ENCODE results near the gene APOL6. TPM values are rescaled to one million over a fixed set of nuclear protein-coding genes. Genes with fewer than 3 reads are reported as not detected.
"Not testable (repeated sequence)": the region's sequence is repeated elsewhere in the genome, so short reads cannot be mapped to it uniquely, and the experiment has no call there.

Gene APOL6
- total RNA-seq, 4 donors from 2014 or later, result 28.9 to 70.2 (median 46.8) TPM

DNA sequence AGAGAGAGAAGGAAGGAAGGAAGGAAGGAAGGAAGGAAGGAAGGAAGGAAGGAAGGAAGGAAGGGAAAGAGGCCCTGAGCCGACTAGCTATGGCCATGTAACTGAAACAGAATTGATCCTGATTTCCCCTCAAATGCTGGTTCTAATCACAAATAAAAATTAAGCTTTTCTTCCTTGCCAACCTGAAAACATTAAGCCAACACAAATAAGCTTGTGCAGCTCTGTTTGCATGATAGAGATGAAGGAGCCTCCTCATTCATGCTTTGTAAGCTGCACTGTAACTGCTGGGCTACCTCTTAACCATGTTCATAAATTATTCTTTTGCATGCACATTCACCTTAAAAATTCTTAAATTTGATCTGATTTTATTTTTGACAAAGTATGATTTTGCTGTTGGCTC, 41.8 kb downstream of the APOL6 start:
- Histone ChIP-seq H3K36me3 (no peaks in the 10 kb centered on the region), H3K4me1 (no peaks in the 10 kb centered on the region), H3K27me3 (no peaks in the 10 kb centered on the region), H3K9me3 (no peaks in the 10 kb centered on the region), H3K27ac (no peak overlapping the region), H3K4me3 (no peak overlapping the region)
- DNase-seq, result no peak
- TF ChIP-seq, protein P1, sequence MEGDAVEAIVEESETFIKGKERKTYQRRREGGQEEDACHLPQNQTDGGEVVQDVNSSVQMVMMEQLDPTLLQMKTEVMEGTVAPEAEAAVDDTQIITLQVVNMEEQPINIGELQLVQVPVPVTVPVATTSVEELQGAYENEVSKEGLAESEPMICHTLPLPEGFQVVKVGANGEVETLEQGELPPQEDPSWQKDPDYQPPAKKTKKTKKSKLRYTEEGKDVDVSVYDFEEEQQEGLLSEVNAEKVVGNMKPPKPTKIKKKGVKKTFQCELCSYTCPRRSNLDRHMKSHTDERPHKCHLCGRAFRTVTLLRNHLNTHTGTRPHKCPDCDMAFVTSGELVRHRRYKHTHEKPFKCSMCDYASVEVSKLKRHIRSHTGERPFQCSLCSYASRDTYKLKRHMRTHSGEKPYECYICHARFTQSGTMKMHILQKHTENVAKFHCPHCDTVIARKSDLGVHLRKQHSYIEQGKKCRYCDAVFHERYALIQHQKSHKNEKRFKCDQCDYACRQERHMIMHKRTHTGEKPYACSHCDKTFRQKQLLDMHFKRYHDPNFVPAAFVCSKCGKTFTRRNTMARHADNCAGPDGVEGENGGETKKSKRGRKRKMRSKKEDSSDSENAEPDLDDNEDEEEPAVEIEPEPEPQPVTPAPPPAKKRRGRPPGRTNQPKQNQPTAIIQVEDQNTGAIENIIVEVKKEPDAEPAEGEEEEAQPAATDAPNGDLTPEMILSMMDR (IDR thresholded peaks at IDR 0.05), result no peak
- no peak for TF ChIP-seq POLR2A (IDR thresholded peaks at IDR 0.05)

DNA sequence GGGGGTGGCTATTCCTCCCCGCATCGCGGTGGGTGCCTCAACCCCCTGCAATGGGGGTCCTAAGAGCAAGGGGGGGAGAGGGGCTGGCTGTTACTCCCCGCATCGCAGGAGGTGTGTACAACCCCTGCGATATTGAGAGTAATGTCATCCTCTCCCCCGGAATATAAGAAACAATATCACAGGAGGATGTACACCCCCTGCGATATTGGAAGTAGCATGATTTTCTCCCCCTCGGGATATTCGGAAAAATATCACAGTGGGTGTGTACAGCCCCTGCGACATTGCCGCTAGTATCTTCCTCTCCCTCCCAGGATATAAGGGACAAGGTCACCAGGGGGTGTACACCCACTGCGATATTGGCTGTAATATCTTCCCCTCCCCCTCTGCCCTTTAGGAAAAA, 47.0 kb downstream of the APOL6 start:
- no peaks in the 10 kb centered on the region for H3K36me3 ChIP-seq
- H3K27me3 ChIP-seq, result no peaks in the 10 kb centered on the region
- TF ChIP-seq, protein P1 (IDR thresholded peaks at IDR 0.05), result no peak
- TF ChIP-seq POLR2A (IDR thresholded peaks at IDR 0.05), result no peak
- no peaks in the 10 kb centered on the region for H3K4me1 ChIP-seq
- no peak overlapping the region for H3K4me3 ChIP-seq
- no peaks in the 10 kb centered on the region for H3K9me3 ChIP-seq
- no peak for DNase-seq
- H3K27ac ChIP-seq, result no peak overlapping the region

GRCh38 chr22:35697142-35697541, 48.9 kb downstream of the APOL6 start:
- Histone ChIP-seq H3K27ac (no peak overlapping the region), H3K27me3 (no peaks in the 10 kb centered on the region), H3K4me3 (no peak overlapping the region), H3K9me3 (no peaks in the 10 kb centered on the region), H3K4me1 (no peaks in the 10 kb centered on the region), H3K36me3 (no peaks in the 10 kb centered on the region)
- TF ChIP-seq, protein P1 (IDR thresholded peaks at IDR 0.05), result no peak
- TF ChIP-seq POLR2A (IDR thresholded peaks at IDR 0.05), result no peak
- no peak for DNase-seq

DNA sequence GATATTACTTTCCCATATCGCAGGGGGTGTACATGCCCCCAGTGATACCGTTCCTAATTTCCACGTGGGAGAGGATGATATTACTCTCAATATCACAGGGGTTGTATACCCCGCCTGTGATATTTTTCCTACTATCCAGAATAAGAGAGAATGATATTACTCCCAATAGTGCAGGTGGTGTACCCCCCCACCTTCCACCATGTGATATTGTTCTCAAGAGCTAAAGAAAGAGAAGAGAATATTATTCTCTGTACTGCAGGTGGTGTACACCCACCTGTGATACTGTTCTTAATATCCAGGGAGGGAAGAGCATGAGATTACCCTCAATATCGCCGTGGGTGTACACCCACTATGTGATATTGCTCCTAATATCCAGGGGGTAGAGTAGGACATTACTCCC, 51.6 kb downstream of the APOL6 start:
- not testable (repeated sequence) for H3K36me3 ChIP-seq, DNase-seq, H3K4me1 ChIP-seq, H3K27ac ChIP-seq, H3K27me3 ChIP-seq, H3K9me3 ChIP-seq, H3K4me3 ChIP-seq

GRCh38 chr22:35703861-35704584, 55.8 kb downstream of the APOL6 start:
- Histone ChIP-seq H3K27ac (no peak overlapping the region), H3K36me3 (no peaks in the 10 kb centered on the region), H3K9me3 (no peaks in the 10 kb centered on the region), H3K4me1 (no peaks in the 10 kb centered on the region), H3K27me3 (no peaks in the 10 kb centered on the region), H3K4me3 (no peak overlapping the region)
- DNase-seq, result no peak
- TF ChIP-seq, protein P1 (IDR thresholded peaks at IDR 0.05), result no peak
- no peak for TF ChIP-seq POLR2A (IDR thresholded peaks at IDR 0.05)

DNA sequence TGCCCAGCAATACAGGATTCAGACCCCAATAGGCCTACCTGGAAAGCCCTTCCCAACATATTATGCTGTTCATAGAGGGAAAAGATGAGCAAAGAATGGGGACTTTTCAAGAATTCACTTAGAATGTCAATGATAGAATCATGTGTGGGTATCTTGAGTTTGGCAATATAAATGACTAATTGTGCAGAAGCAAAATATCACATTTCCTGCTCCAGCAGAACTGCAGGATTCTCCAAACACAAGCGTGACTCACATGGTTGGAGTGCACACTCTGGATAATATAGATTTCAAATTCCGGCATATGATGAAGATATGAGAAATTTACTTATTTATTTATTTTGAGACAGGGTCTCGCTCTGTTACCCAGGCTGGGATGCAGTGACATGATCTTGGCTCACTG, 56.9 kb downstream of the APOL6 start:
- Histone ChIP-seq H3K27me3 (no peaks in the 10 kb centered on the region), H3K27ac (no peak overlapping the region), H3K4me1 (no peaks in the 10 kb centered on the region), H3K9me3 (no peaks in the 10 kb centered on the region), H3K36me3 (no peaks in the 10 kb centered on the region), H3K4me3 (no peak overlapping the region)
- no peak for DNase-seq
- no peak for TF ChIP-seq POLR2A (IDR thresholded peaks at IDR 0.05)
- TF ChIP-seq, protein P1 (IDR thresholded peaks at IDR 0.05), result no peak

Data from Peyer's patch (tissue), 4 donors.